Measurements from ENCODE around the gene LRRTM3. TPM values are rescaled to one million over a fixed set of nuclear protein-coding genes. Genes with fewer than 3 reads are reported as not detected.

The LRRTM3 gene
- total RNA-seq, 1 donor, result not detected

GRCh38 chr10:66996996-66997395, 71.2 kb downstream of the LRRTM3 start:
- Histone ChIP-seq H3K4me1 (ENCODE audit: insufficient read depth, low read length) (no peaks in the 10 kb centered on the region), H3K79me2 (ENCODE audit: insufficient read depth, low read length) (no peaks in the 10 kb centered on the region), H3K4me2 (ENCODE audit: insufficient read depth, low read length) (no peak overlapping the region), H4K20me1 (ENCODE audit: insufficient read depth, low read length) (no peaks in the 10 kb centered on the region), H2AFZ (ENCODE audit: low read length) (no peak overlapping the region), H3K36me3 (ENCODE audit: insufficient read depth, low read length) (no peaks in the 10 kb centered on the region), H3K4me3 (ENCODE audit: insufficient read depth, low read length) (no peak overlapping the region), H3K27ac (ENCODE audit: low read depth, low read length) (no peak overlapping the region), H3K9me3 (ENCODE audit: low read depth, low read length) (no peaks in the 10 kb centered on the region), H3K27me3 (ENCODE audit: insufficient read depth, low read length) (no peaks in the 10 kb centered on the region)
- no peak for DNase-seq (ENCODE audit: insufficient read length, low spot score, missing footprints)
- TF ChIP-seq, protein P1, sequence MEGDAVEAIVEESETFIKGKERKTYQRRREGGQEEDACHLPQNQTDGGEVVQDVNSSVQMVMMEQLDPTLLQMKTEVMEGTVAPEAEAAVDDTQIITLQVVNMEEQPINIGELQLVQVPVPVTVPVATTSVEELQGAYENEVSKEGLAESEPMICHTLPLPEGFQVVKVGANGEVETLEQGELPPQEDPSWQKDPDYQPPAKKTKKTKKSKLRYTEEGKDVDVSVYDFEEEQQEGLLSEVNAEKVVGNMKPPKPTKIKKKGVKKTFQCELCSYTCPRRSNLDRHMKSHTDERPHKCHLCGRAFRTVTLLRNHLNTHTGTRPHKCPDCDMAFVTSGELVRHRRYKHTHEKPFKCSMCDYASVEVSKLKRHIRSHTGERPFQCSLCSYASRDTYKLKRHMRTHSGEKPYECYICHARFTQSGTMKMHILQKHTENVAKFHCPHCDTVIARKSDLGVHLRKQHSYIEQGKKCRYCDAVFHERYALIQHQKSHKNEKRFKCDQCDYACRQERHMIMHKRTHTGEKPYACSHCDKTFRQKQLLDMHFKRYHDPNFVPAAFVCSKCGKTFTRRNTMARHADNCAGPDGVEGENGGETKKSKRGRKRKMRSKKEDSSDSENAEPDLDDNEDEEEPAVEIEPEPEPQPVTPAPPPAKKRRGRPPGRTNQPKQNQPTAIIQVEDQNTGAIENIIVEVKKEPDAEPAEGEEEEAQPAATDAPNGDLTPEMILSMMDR (IDR thresholded peaks at IDR 0.05; ENCODE audit: extremely low read depth, low read depth, low read length), result no peak

GRCh38 chr10:66999762-67000545, 74.1 kb downstream of the LRRTM3 start:
- Histone ChIP-seq H3K4me2 (ENCODE audit: insufficient read depth, low read length) (no peak overlapping the region), H3K9me3 (ENCODE audit: low read depth, low read length) (no peaks in the 10 kb centered on the region), H3K36me3 (ENCODE audit: insufficient read depth, low read length) (no peaks in the 10 kb centered on the region), H3K27me3 (ENCODE audit: insufficient read depth, low read length) (no peaks in the 10 kb centered on the region), H3K79me2 (ENCODE audit: insufficient read depth, low read length) (no peaks in the 10 kb centered on the region), H3K27ac (ENCODE audit: low read depth, low read length) (no peak overlapping the region), H3K4me1 (ENCODE audit: insufficient read depth, low read length) (no peaks in the 10 kb centered on the region), H2AFZ (ENCODE audit: low read length) (no peak overlapping the region), H3K4me3 (ENCODE audit: insufficient read depth, low read length) (no peak overlapping the region), H4K20me1 (ENCODE audit: insufficient read depth, low read length) (no peaks in the 10 kb centered on the region)
- DNase-seq (ENCODE audit: insufficient read length, low spot score, missing footprints), result no peak
- TF ChIP-seq, protein P1 (IDR thresholded peaks at IDR 0.05; ENCODE audit: extremely low read depth, low read depth, low read length), result no peak

DNA sequence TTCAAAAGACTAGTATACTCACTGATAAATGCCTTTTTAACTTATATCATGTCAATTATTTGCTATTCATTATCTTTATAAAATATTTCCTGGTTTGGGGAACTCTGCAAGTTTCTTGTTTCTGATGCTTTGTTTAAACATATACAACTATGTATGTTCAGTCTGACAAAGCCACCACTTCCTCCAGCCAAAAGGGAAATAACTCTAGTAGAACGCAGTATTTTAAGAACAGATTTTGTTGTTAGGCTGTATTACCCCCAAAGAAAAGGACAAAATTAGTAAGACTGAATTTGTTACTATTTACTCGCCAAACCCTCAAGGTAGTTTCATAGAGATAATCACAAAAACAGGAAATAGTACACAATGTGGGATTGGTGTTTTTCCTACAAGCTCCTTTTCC, 78.9 kb downstream of the LRRTM3 start:
- H2AFZ ChIP-seq (ENCODE audit: low read length), result no peak overlapping the region
- H3K4me2 ChIP-seq (ENCODE audit: insufficient read depth, low read length), result no peak overlapping the region
- H4K20me1 ChIP-seq (ENCODE audit: insufficient read depth, low read length), result no peaks in the 10 kb centered on the region
- TF ChIP-seq, protein P1 (IDR thresholded peaks at IDR 0.05; ENCODE audit: extremely low read depth, low read depth, low read length), result no peak
- no peaks in the 10 kb centered on the region for H3K27me3 ChIP-seq (ENCODE audit: insufficient read depth, low read length)
- H3K4me1 ChIP-seq (ENCODE audit: insufficient read depth, low read length), result no peaks in the 10 kb centered on the region
- no peaks in the 10 kb centered on the region for H3K36me3 ChIP-seq (ENCODE audit: insufficient read depth, low read length)
- H3K4me3 ChIP-seq (ENCODE audit: insufficient read depth, low read length), result no peak overlapping the region
- H3K79me2 ChIP-seq (ENCODE audit: insufficient read depth, low read length), result no peaks in the 10 kb centered on the region
- H3K27ac ChIP-seq (ENCODE audit: low read depth, low read length), result no peak overlapping the region
- DNase-seq (ENCODE audit: insufficient read length, low spot score, missing footprints), result no peak
- no peaks in the 10 kb centered on the region for H3K9me3 ChIP-seq (ENCODE audit: low read depth, low read length)

DNA sequence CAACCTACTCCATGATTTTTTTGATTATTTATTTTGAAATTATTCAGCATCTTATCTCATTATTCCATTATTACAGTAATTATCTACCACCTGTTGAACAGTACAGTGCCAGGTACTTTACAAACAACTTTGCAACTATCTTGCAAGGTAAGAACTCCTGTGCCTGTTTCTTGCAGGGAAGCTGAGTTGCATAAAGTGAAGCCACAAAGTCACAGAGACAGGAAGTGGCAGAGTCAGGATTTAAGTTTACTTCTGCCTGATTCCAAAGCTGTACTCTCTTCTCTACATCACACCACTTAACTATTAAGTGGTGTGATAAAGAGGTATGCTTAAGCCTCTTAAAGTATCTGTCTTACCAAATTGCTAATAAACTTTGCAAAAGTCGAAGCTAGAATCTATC, 80.1 kb downstream of the LRRTM3 start:
- TF ChIP-seq, protein P1 (IDR thresholded peaks at IDR 0.05; ENCODE audit: extremely low read depth, low read depth, low read length), result no peak
- H3K79me2 ChIP-seq (ENCODE audit: insufficient read depth, low read length), result no peaks in the 10 kb centered on the region
- no peaks in the 10 kb centered on the region for H3K4me1 ChIP-seq (ENCODE audit: insufficient read depth, low read length)
- no peak overlapping the region for H2AFZ ChIP-seq (ENCODE audit: low read length)
- H3K36me3 ChIP-seq (ENCODE audit: insufficient read depth, low read length), result no peaks in the 10 kb centered on the region
- no peaks in the 10 kb centered on the region for H3K27me3 ChIP-seq (ENCODE audit: insufficient read depth, low read length)
- H3K4me2 ChIP-seq (ENCODE audit: insufficient read depth, low read length), result no peak overlapping the region
- DNase-seq (ENCODE audit: insufficient read length, low spot score, missing footprints), result no peak
- no peak overlapping the region for H3K27ac ChIP-seq (ENCODE audit: low read depth, low read length)
- no peaks in the 10 kb centered on the region for H3K9me3 ChIP-seq (ENCODE audit: low read depth, low read length)
- no peaks in the 10 kb centered on the region for H4K20me1 ChIP-seq (ENCODE audit: insufficient read depth, low read length)
- no peak overlapping the region for H3K4me3 ChIP-seq (ENCODE audit: insufficient read depth, low read length)
